ENCODE results near the gene CRB2. TPM values are rescaled to one million over a fixed set of nuclear protein-coding genes. Genes with fewer than 3 reads are reported as not detected.

The CRB2 gene
- total and polyA plus RNA-seq, 2 of the 4 experiments (the other 2 are of a cell fraction), result not detected

DNA sequence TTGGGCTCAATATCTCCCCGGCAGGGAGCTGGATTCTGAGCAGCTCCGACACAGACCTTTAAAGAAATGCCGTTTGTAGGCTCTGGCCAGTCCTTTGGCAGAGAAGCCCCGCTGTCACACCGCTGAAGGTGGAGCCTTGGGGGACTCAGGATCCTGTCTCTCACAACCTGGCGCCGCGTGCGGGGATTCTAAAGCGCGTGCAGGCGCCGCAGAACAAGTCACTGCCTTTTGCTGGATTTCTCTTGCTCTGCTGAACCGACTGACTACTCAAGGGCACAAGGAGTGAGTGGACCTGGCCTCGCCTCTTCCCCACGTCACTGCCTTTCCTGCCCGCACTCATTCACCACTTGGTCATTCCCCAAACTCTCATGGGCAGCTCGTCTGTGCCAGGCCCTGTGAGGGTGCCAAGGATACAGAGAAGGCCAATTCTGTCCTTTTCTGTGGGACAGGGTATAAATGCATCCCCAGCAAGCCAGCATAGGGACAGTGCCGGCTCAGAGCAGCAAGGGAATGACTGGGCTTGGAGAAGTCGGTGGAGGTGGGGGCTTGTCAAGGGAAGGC is 69.3 kb downstream of the CRB2 start:
- Histone ChIP-seq H2AFZ (replicated peaks; ENCODE audit: low read length, poor library complexity) (no peak overlapping the region), H2BK15ac (ENCODE audit: low read depth, low read length) (no peak overlapping the region), H4K8ac (ENCODE audit: low read depth in 2 of 2, low read length in 2 of 2) (no peak overlapping the region), H3K4ac (ENCODE audit: low read depth, low read length) (no peak overlapping the region), H3K27ac (ENCODE audit: insufficient read depth, low read length) (no peak overlapping the region), H3K36me3 (ENCODE audit: control insufficient read depth, insufficient read depth, low read length) (no peaks in the 10 kb centered on the region), H3K9me1 (ENCODE audit: insufficient read depth, low read length) (no peaks in the 10 kb centered on the region; the same call in 1 of the 2 replicates), H3K79me1 (ENCODE audit: low read depth in 1 of 2, low read length in 2 of 2) (no peaks in the 10 kb centered on the region), H3K9ac (ENCODE audit: low read depth, low read length) (no peak overlapping the region), H3K4me1 (ENCODE audit: control insufficient read depth, insufficient read depth, low read length) (no peaks in the 10 kb centered on the region), H4K20me1 (ENCODE audit: insufficient read depth, low read length) (no peaks in the 10 kb centered on the region), H2BK120ac (ENCODE audit: low read depth, low read length) (no peak overlapping the region), H3K27me3 (ENCODE audit: control insufficient read depth, insufficient read depth, low read length) (no peaks in the 10 kb centered on the region), H3K56ac (ENCODE audit: extremely low read depth, insufficient read depth, low read length) (no peak overlapping the region), H3K14ac (replicated peaks; ENCODE audit: low read depth, low read length) (no peak overlapping the region), H4K5ac (ENCODE audit: low read depth, low read length) (no peak overlapping the region), H4K91ac (ENCODE audit: insufficient read depth, low read depth, low read length) (no peak overlapping the region), H3K18ac (ENCODE audit: low read depth, low read length) (no peak overlapping the region), H3K9me3 (ENCODE audit: control insufficient read depth, insufficient read depth, low read length) (no peaks in the 10 kb centered on the region; the same call in 1 of the 2 replicates), H2BK20ac (ENCODE audit: low read depth, low read length) (no peak overlapping the region), H2AK9ac (replicated peaks; ENCODE audit: low read depth, low read length, poor library complexity) (no peak overlapping the region), H3K4me2 (ENCODE audit: low read depth, low read length) (no peak overlapping the region), H2BK5ac (ENCODE audit: low read depth, low read length, poor library complexity, severe bottlenecking) (no peak overlapping the region), H3K4me3 (ENCODE audit: insufficient read depth, low read depth, low read length) (no peak overlapping the region), H2AK5ac (ENCODE audit: low read depth, low read length) (no peak overlapping the region), H3K23ac (ENCODE audit: low read depth, low read length) (no peak overlapping the region)
- BruUV-seq (replicated peaks), result no TSS peak
- no peak for DNase-seq
- CTCF ChIA-PET, result no interaction called here
- TF ChIP-seq NFE2L2 (IDR thresholded peaks at IDR 0.05; ENCODE audit: low read depth, low read length), result no peak
- TF ChIP-seq ELK1 (IDR thresholded peaks at IDR 0.05; ENCODE audit: borderline replicate concordance, low read depth, low read length), result no peak
- no peak for TF ChIP-seq RCOR1 (IDR thresholded peaks at IDR 0.05; ENCODE audit: insufficient replicate concordance, low read length)
- no peak for TF ChIP-seq CHD1 (IDR thresholded peaks at IDR 0.05; ENCODE audit: low read depth, low read length)
- TF ChIP-seq MAFK (IDR thresholded peaks at IDR 0.05; ENCODE audit: low read depth, low read length), result no peak
- TF ChIP-seq RFX5 (IDR thresholded peaks at IDR 0.05; ENCODE audit: low read depth, low read length), result no peak
- in situ Hi-C loops (cut with MboI; ENCODE audit: low sequenced_read_pairs) (no loop called here), dilution Hi-C loops (cut with HindIII; ENCODE audit: low sequenced_read_pairs, unreplicated experiment) (no loop called here), intact Hi-C loops (cut with micrococcal nuclease) (no loop called here)
- 100% methylated on average over 2 of the region's 20 CpGs; no CpG with 5 or more reads in 1 of the 2 experiments for WGBS, 2 experiments (ENCODE audit: extremely low coverage in 2 of 2, insufficient read length in 1 of 2)
- ATAC-seq (ENCODE audit: low read depth), result no peak
- POLR2A ChIA-PET (ENCODE audit: unreplicated experiment), result no interaction called here

Measured in IMR-90 (cell line).